Hepatocyte (in vitro differentiated cells): ENCODE data around the gene COPS9. TPM values are rescaled to one million over a fixed set of nuclear protein-coding genes. Genes with fewer than 3 reads are reported as not detected.

Experiments used
- DNase-seq: peaks from one replicate; pipeline ENCODE4 v3.0.0-alpha.2; 2016; ENCODE audit warnings: low spot score
- H2AFZ ChIP-seq: fragments of 200-600 bp; sonication (generic); 2 replicates; pipeline ENCODE4 v1.6.0; 2016; ENCODE audit warnings: antibody characterized with exemption, mild to moderate bottlenecking
- H3K27ac ChIP-seq: fragments of 200-600 bp; sonication (generic); 2 replicates; pipeline ENCODE4 v1.5.1; 2016; ENCODE audit warnings: mild to moderate bottlenecking
- H3K27me3 ChIP-seq: fragments of 200-600 bp; sonication (generic); 2 replicates; pipeline ENCODE4 v1.6.1; 2016
- H3K36me3 ChIP-seq: fragments of 200-600 bp; sonication (generic); replicated peaks from 2 replicates; pipeline ENCODE4 v1.5.1; 2016; ENCODE audit warnings: low read depth; ENCODE audit not compliant: insufficient read depth
- H3K4me1 ChIP-seq: fragments of 200-600 bp; sonication (generic); 2 replicates; pipeline ENCODE4 v1.5.1; 2016; ENCODE audit warnings: mild to moderate bottlenecking, moderate library complexity; ENCODE audit not compliant: insufficient read depth
- H3K4me2 ChIP-seq: fragments of 200-600 bp; sonication (generic); 2 replicates; pipeline ENCODE4 v1.6.0; 2016
- H3K4me3 ChIP-seq: fragments of 200-600 bp; sonication (generic); 2 replicates; pipeline ENCODE4 v1.5.1; 2016; ENCODE audit warnings: mild to moderate bottlenecking
- H3K79me2 ChIP-seq: fragments of 200-600 bp; sonication (generic); 2 replicates; pipeline ENCODE4 v1.6.0; 2017; ENCODE audit warnings: mild to moderate bottlenecking
- H3K9me2 ChIP-seq: fragments of 200-600 bp; sonication (generic); replicated peaks from 2 replicates; pipeline ENCODE4 v1.6.0; 2017; ENCODE audit warnings: mild to moderate bottlenecking; ENCODE audit not compliant: insufficient read depth
- H3K9me3 ChIP-seq: fragments of 200-600 bp; sonication (generic); 2 replicates; pipeline ENCODE4 v1.5.1; 2016; ENCODE audit warnings: low read depth, mild to moderate bottlenecking
- H4K20me1 ChIP-seq: fragments of 200-600 bp; sonication (generic); 2 replicates; pipeline ENCODE4 v1.6.0; 2016; ENCODE audit warnings: mild to moderate bottlenecking; ENCODE audit not compliant: insufficient read depth, poor library complexity, severe bottlenecking
- CTCF ChIP-seq: fragments of 200-600 bp; sonication (generic); IDR thresholded peaks from 2 replicates; pipeline ENCODE4 v1.5.1; 2016; ENCODE audit warnings: antibody characterized with exemption, mild to moderate bottlenecking; ENCODE audit not compliant: poor library complexity
- EZH2 ChIP-seq: fragments of 200-600 bp; sonication (generic); IDR thresholded peaks from 2 replicates; pipeline ENCODE4 v1.6.1; 2016; ENCODE audit warnings: antibody characterized with exemption, mild to moderate bottlenecking, borderline replicate concordance
- EZH2phosphoT487 ChIP-seq: fragments of 200-600 bp; sonication (generic); IDR thresholded peaks from one replicate; pipeline ENCODE4 v1.6.1; 2018; ENCODE audit warnings: antibody characterized with exemption, mild to moderate bottlenecking, low read depth, moderate library complexity; ENCODE audit not compliant: unreplicated experiment, severe bottlenecking
- WGBS: methylation state at CpG from one replicate; pipeline ENCODE4 v1.1.6; 2016; ENCODE audit warnings: low lambda C conversion rate; ENCODE audit errors: missing lambda C conversion rate; 5-methylcytosine and 5-hydroxymethylcytosine counted together
- polyA plus RNA-seq: library from polyadenylated mRNA; unstranded; fragments of >200 nt; fragmentation: Nextera tagmentation; extraction: Ambion mirVana; gene quantifications from 2 replicates; pipeline ENCODE4 v1.2.1, GENCODE V29; 2016
- total RNA-seq: library from RNA; depleted of rRNA; stranded (reverse); fragments of >200 nt; gene quantifications from 2 replicates; pipeline ENCODE4 v1.2.3, GENCODE V29; 2014

The COPS9 gene
- total and polyA plus RNA-seq, 2 experiments from 2014 or later = 109 to 300 TPM

- Histone ChIP-seq H4K20me1 (peaks cover 2% of the 10 kb centered on the region), H3K9me3 (no peaks in the 10 kb centered on the region), H3K27ac (no peak overlapping the region), H3K9me2 (no peaks in the 10 kb centered on the region), H3K4me3 (no peak overlapping the region), H3K4me2 (no peak overlapping the region), H3K27me3 (no peaks in the 10 kb centered on the region), H3K36me3 (no peaks in the 10 kb centered on the region), H2AFZ (no peak overlapping the region), H3K79me2 (peaks cover 21% of the 10 kb centered on the region), H3K4me1 (peaks cover 5% of the 10 kb centered on the region)
- no peak for TF ChIP-seq CTCF
- TF ChIP-seq EZH2phosphoT487 = no peak
- no peak for TF ChIP-seq EZH2
- WGBS = 94% methylated on average over 9 of the region's 9 CpGs
- DNase-seq = no peak
These were observed 2.3 kb upstream of the COPS9 start for GRCh38 chr2:240138254-240138984.

GRCh38 chr2:240137596-240138253 lies 1.6 kb upstream of the COPS9 start:
- WGBS = 92% methylated on average over 17 of the region's 19 CpGs
- TF ChIP-seq CTCF (no peak), EZH2 (no peak), EZH2phosphoT487 (no peak)

GRCh38 chr2:240136671-240137292 lies 677 bp upstream of the COPS9 start:
- Histone ChIP-seq H3K27me3 (no peaks in the 10 kb centered on the region), H3K9me2 (no peaks in the 10 kb centered on the region), H2AFZ (peak overlapping the region; percentile 98), H4K20me1 (peaks cover 2% of the 10 kb centered on the region), H3K9me3 (no peaks in the 10 kb centered on the region), H3K4me1 (peaks cover 5% of the 10 kb centered on the region), H3K27ac (no peak overlapping the region), H3K79me2 (peaks cover 21% of the 10 kb centered on the region), H3K4me2 (peak overlapping the region; percentile 99), H3K4me3 (peak overlapping the region; percentile 25), H3K36me3 (no peaks in the 10 kb centered on the region)
- 47% methylated on average over 31 of the region's 36 CpGs for WGBS
- no peak for DNase-seq
- TF ChIP-seq EZH2 (no peak), CTCF (no peak), EZH2phosphoT487 (no peak)

More at GRCh38 chr2:240137596-240138253, 1.6 kb upstream of the COPS9 start:
- H3K4me3 ChIP-seq = no peak overlapping the region
- H3K9me3 ChIP-seq = no peaks in the 10 kb centered on the region
- peaks cover 5% of the 10 kb centered on the region for H3K4me1 ChIP-seq
- no peak overlapping the region for H3K4me2 ChIP-seq
- no peaks in the 10 kb centered on the region for H3K9me2 ChIP-seq
- H4K20me1 ChIP-seq = peaks cover 2% of the 10 kb centered on the region
- H2AFZ ChIP-seq = no peak overlapping the region
- H3K79me2 ChIP-seq = peaks cover 21% of the 10 kb centered on the region
- no peaks in the 10 kb centered on the region for H3K36me3 ChIP-seq
- no peaks in the 10 kb centered on the region for H3K27me3 ChIP-seq
- H3K27ac ChIP-seq = no peak overlapping the region
- no peak for DNase-seq
